SU-DHL-6 (cell line): ENCODE data around the gene CIAO2A.

Experiments
- H2AFZ ChIP-seq: fragments of 200-600 bp; sonication (generic); 2 replicates; pipeline ENCODE4 v1.6.1; 2014; ENCODE audit warnings: low read depth, mild to moderate bottlenecking, moderate library complexity, mixed read lengths, antibody characterized with exemption, low read length; ENCODE audit not compliant: severe bottlenecking
- H3F3A ChIP-seq: fragments of 200-600 bp; shearing (Covaris generic); 2 replicates; pipeline ENCODE4 v1.6.0; 2016; ENCODE audit warnings: antibody characterized with exemption, mild to moderate bottlenecking; ENCODE audit not compliant: insufficient read depth
- H3K27ac ChIP-seq: fragments of 200-600 bp; sonication (generic); 2 replicates; pipeline ENCODE4 v1.5.1; 2016; ENCODE audit warnings: low read depth, mild to moderate bottlenecking, low read length, moderate library complexity, mixed read lengths
- H3K27me3 ChIP-seq: fragments of 200-600 bp; sonication (generic), shearing (Covaris generic); 2 replicates; pipeline ENCODE4 v1.6.0; 2014; ENCODE audit warnings: mild to moderate bottlenecking, low read length
- H3K36me3 ChIP-seq: fragments of 200-600 bp; sonication (generic); 2 replicates; pipeline ENCODE4 v1.6.1; 2014; ENCODE audit warnings: mild to moderate bottlenecking, low read length, mixed read lengths
- H3K4me2 ChIP-seq: fragments of 300-600, 200-600 bp; shearing (Covaris generic), sonication (generic); 2 replicates; pipeline ENCODE4 v1.6.0; 2014; ENCODE audit warnings: low read length, low read depth, mild to moderate bottlenecking; ENCODE audit not compliant: poor library complexity, severe bottlenecking
- H3K4me3 ChIP-seq: fragments of 200-600 bp; sonication (generic); 2 replicates; pipeline ENCODE4 v1.5.1; 2014; ENCODE audit warnings: antibody characterized with exemption, low read length, mild to moderate bottlenecking, mixed read lengths; ENCODE audit not compliant: insufficient read depth, poor library complexity, severe bottlenecking
- H3K79me2 ChIP-seq: fragments of 200-600 bp; sonication (generic); 2 replicates; pipeline ENCODE4 v1.6.1; 2014; ENCODE audit warnings: mild to moderate bottlenecking, low read length, moderate library complexity; ENCODE audit not compliant: insufficient read depth
- H3K9ac ChIP-seq: fragments of 200-600 bp; sonication (generic); 2 replicates; pipeline ENCODE4 v1.7.0; 2014; ENCODE audit warnings: mild to moderate bottlenecking, low read length
- H3K9me2 ChIP-seq: fragments of 200-600 bp; sonication (generic); replicated peaks from 2 replicates; pipeline ENCODE4 v1.6.1; 2014; ENCODE audit warnings: low read length; ENCODE audit not compliant: insufficient read depth
- H3K9me3 ChIP-seq: fragments of 200-600 bp; sonication (generic); 2 replicates; pipeline ENCODE4 v1.6.1; 2014; ENCODE audit warnings: low read length, mixed read lengths; ENCODE audit not compliant: insufficient read depth
- H4K20me1 ChIP-seq: fragments of 200-600 bp; sonication (generic); 2 replicates; pipeline ENCODE4 v1.6.1; 2014; ENCODE audit warnings: low read depth, mild to moderate bottlenecking, antibody characterized with exemption, low read length, moderate library complexity, mixed read lengths
- EZH2phosphoT487 ChIP-seq: fragments of 200-600 bp; sonication (generic), shearing (Covaris generic); conservative IDR thresholded peaks from 2 replicates; pipeline ENCODE4 v1.6.1; 2018; ENCODE audit warnings: mild to moderate bottlenecking, antibody characterized with exemption, low read length, moderate library complexity, mixed read lengths
- TF ChIP-seq, protein P1 (sequence below): fragments of 200-600 bp; sonication (generic); IDR thresholded peaks from one replicate; pipeline ENCODE4 v1.5.1; 2017; ENCODE audit warnings: antibody characterized with exemption, mild to moderate bottlenecking, low read length, moderate library complexity; ENCODE audit not compliant: insufficient read depth, poor library complexity, severe bottlenecking

Gene CIAO2A

DNA sequence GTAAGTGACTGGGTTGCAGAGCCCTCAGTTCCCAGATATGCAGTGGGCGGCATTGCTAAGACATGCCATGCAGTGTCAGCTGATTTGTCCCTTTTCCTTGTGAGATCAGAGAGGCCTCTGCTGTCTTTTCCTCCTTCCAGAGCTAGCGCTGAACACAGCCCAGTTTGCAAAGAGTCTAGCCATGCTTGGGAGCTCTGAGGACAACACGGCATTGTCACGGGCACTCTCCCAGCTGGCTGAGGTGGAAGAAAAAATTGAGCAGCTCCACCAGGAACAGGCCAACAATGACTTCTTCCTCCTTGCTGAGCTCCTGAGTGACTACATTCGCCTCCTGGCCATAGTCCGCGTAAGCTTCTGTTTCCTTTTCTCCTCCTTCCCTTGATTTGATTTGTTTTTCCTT lies 37.9 kb upstream of the CIAO2A start:
- H3K4me2 ChIP-seq, result no peak overlapping the region
- H3K9ac ChIP-seq, result no peak overlapping the region
- no peak overlapping the region for H3K27ac ChIP-seq
- H4K20me1 ChIP-seq, result no peaks in the 10 kb centered on the region
- H3K9me2 ChIP-seq, result no peaks in the 10 kb centered on the region
- no peak overlapping the region for H3K4me3 ChIP-seq
- H3K36me3 ChIP-seq, result peaks cover 18% of the 10 kb centered on the region; the same call in 1 of the 2 replicates
- H3K27me3 ChIP-seq, result no peaks in the 10 kb centered on the region
- no peak overlapping the region for H2AFZ ChIP-seq
- H3K79me2 ChIP-seq, result no peaks in the 10 kb centered on the region
- H3F3A ChIP-seq, result no peaks in the 10 kb centered on the region
- TF ChIP-seq, protein P1, sequence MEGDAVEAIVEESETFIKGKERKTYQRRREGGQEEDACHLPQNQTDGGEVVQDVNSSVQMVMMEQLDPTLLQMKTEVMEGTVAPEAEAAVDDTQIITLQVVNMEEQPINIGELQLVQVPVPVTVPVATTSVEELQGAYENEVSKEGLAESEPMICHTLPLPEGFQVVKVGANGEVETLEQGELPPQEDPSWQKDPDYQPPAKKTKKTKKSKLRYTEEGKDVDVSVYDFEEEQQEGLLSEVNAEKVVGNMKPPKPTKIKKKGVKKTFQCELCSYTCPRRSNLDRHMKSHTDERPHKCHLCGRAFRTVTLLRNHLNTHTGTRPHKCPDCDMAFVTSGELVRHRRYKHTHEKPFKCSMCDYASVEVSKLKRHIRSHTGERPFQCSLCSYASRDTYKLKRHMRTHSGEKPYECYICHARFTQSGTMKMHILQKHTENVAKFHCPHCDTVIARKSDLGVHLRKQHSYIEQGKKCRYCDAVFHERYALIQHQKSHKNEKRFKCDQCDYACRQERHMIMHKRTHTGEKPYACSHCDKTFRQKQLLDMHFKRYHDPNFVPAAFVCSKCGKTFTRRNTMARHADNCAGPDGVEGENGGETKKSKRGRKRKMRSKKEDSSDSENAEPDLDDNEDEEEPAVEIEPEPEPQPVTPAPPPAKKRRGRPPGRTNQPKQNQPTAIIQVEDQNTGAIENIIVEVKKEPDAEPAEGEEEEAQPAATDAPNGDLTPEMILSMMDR, result no peak
- no peak for TF ChIP-seq EZH2phosphoT487
- H3K9me3 ChIP-seq, result no peaks in the 10 kb centered on the region

GRCh38 chr15:64130159-64130558 lies 36.5 kb upstream of the CIAO2A start:
- no peaks in the 10 kb centered on the region for H3F3A ChIP-seq
- H3K4me3 ChIP-seq, result no peak overlapping the region
- H3K27me3 ChIP-seq, result no peaks in the 10 kb centered on the region
- H3K4me2 ChIP-seq, result no peak overlapping the region
- no peak overlapping the region for H2AFZ ChIP-seq
- no peaks in the 10 kb centered on the region for H3K79me2 ChIP-seq
- no peaks in the 10 kb centered on the region for H3K9me2 ChIP-seq
- H4K20me1 ChIP-seq, result no peaks in the 10 kb centered on the region
- H3K36me3 ChIP-seq, result peaks cover 18% of the 10 kb centered on the region; the same call in 1 of the 2 replicates
- no peak overlapping the region for H3K9ac ChIP-seq
- TF ChIP-seq EZH2phosphoT487, result no peak
- TF ChIP-seq, protein P1, result no peak
- no peaks in the 10 kb centered on the region for H3K9me3 ChIP-seq
- no peak overlapping the region for H3K27ac ChIP-seq

DNA sequence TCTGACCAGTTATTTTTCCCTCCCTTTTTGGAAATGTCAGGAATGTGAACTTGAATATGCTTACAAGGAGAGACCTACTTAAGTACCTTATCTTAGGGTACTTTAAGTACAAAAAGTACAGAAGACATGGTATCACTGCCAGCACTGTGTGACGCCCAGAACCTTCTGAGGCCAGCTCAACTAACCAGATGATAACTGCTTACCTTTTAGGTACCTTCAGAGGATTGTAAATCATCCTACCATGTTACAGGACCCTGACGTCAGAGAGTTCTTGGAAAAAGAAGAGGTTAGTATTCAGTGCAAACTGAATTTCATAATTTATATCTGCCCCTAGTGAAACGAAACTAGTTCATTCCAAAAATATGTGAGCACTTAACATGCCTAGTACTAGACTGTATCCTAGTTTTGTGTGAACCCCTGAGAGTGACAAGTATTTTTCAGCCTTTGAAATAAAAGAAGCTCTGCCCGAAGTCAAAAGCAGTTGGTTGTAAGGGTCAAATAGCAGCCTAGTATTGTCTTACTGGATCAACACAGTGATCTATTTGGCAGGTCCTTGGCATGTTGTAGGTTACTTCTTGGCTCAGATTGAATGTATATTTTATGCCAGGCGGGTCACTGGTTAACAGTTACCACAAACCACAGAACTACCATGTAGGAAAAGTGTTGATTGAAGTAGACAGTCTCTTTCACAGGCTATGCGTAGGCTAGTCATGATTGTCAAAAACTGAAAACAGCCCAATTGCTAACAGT lies 34.1 kb upstream of the CIAO2A start:
- peaks cover 22% of the 10 kb centered on the region; the same call in 1 of the 2 replicates for H3K36me3 ChIP-seq

More for the DNA sequence above, 34.1 kb upstream of the CIAO2A start:
- no peak overlapping the region for H2AFZ ChIP-seq
- H3K4me3 ChIP-seq, result no peak overlapping the region
- H3K4me2 ChIP-seq, result no peak overlapping the region
- TF ChIP-seq, protein P1, result no peak
- no peak for TF ChIP-seq EZH2phosphoT487
- no peaks in the 10 kb centered on the region for H4K20me1 ChIP-seq
- no peaks in the 10 kb centered on the region for H3K9me3 ChIP-seq
- H3K27ac ChIP-seq, result no peak overlapping the region
- H3K79me2 ChIP-seq, result no peaks in the 10 kb centered on the region
- H3K27me3 ChIP-seq, result no peaks in the 10 kb centered on the region
- no peaks in the 10 kb centered on the region for H3F3A ChIP-seq
- no peak overlapping the region for H3K9ac ChIP-seq
- H3K9me2 ChIP-seq, result no peaks in the 10 kb centered on the region
